Mucosa of gallbladder (tissue), 1 donor: ENCODE data around the gene PLA2G4E. TPM values are rescaled to one million over a fixed set of nuclear protein-coding genes. Genes with fewer than 3 reads are reported as not detected.
A peak's percentile ranks its signal among the peaks of the same experiment; 100 is the strongest.

Experiments
- DNase-seq: peaks from one replicate; pipeline ENCODE4 v3.0.0-alpha.2; 2020; ENCODE audit warnings: low spot score
- total RNA-seq: library from RNA; stranded (reverse); gene quantifications from one replicate; pipeline ENCODE4 v1.2.1, GENCODE V29; 2021
- donor health status: DM: no; HTN: no; CAD: no.

Gene PLA2G4E
- total RNA-seq, 1 donor from 2014 or later = 0.09 TPM

DNA sequence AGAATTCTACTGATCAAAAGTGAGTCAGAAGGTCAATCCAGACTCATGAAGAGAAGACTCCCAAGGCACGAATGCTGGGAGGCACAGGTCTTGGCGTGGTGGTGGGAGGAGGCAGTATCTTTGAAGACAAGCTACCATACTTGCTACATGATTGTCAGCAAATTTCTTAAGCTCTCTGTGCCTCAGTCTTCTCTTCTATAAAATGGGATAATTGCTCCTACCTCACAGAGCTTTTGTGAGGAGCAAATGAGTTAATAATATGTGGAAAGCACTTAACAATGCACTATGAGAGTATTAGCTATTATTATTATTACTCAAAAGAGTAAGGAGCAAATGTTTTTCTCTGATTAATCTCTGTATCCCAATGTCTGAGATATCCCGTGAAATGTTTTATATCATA is 84.7 kb downstream of the PLA2G4E start:
- DNase-seq = no peak

DNA sequence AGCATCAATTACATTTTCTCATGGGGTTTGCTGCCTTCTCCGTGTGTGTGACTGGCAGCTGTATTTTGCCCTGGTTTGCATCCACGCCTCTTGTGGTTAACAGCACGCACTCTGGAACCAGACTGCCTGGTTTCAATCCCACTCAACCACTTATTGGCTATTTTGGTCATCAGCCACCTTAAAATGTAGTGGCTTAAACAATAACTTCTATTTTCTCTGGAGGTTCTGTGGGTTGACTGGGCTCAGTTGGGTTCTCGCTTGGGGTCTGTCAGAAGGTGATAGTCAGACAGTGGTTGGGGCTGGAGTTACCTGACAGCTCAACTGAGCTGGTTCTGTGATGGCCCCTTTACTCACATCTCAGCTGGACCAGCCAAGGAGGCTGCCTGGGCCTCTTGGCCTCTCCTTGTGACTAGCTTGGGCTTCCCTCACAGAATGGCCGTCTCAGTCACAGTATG is 85.2 kb downstream of the PLA2G4E start:
- DNase-seq = no peak

DNA sequence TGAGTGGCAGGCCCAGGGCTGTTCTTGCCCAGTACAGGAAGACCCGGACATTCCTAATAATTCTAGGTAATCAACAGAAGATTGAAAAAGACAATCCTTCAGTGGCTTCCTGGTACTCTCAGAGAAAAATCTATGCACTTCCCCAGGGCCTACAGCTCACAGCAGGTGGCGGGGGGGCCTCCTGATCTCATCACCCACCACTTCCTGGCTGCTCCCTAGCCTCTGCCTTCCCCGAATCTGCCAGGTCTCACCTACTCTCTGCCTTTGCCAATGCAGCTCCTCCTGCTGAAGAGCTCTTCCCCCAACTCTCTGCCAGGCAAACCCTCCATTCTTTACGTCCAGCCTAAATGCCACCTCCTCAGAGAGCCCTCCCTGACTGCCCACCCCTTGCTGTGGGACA is 86.0 kb downstream of the PLA2G4E start:
- peak; percentile 60 for DNase-seq

DNA sequence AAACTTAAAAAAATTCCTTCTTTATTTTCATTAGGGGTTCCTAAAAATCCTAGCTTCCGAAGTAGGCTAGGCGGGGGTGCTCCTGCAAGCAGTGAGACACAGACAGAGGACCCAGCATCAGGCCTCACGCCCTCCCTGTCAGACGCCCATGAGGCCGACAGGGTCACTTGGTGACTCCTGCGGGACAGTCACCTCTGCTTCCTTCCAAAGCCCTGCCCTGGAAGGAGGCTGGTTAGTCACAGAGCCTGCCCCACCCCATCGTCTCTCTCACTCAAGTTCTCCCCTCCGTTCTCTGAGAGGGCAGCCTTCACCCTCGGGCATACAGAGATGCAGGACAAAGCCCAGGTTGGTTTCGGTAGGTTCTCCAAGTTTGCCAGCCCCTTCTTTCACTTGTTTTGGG is 87.1 kb downstream of the PLA2G4E start:
- no peak for DNase-seq

DNA sequence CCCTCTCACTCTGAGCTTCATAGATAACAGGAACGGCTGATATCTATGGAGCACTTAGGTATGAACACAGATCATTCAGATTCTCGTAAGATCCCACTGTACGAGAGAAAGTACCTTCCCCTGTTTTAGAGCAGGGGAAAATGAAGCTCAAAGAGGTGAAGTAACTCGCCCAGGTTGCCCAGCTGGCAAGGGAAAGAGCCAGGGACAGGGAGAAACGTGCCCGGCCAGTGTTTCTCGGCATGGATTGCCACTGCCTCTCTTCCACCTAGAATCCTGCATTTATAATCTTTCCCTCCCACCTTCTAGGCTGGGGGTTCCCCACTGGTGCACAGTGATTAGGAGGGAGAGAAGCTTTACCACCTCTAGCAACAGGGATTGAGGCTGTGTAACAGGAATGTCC is 87.5 kb downstream of the PLA2G4E start:
- no peak for DNase-seq

DNA sequence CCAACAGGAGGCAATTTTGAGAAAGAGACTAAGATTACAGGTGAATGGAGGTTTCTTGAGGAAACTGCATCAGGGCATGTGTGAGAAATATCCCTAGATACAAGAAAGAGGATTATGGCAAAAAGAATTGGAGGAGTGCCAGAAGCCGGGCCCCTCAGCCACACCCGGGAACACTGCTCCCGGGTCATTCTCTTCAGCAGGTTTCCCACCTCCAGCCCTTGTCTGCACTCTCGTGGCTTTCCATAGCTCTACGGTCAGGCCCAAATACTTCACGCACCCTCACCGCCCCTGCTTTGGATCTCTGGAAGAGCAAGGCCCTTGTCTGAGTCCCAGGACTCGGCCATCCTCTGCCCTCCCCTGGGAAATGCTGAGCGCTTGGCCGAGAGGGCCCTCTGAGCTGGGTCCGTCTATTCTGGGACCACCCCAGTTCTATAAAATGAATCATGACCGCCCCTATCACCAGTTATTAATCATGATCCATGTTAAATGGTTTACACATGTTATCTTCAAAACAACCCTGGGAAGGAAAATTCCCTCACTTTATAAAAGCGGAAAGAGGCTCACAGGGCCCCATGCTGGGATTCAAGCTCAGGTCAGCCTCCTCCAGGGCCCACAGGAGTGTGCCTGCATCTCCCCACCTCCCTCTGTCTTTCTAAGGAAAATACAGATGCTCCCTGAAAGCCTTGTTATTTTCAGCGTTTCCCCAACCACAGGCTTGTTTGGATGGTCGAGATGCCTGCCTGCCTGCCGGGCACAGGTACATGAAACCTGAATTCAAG is 88.1 kb downstream of the PLA2G4E start:
- DNase-seq = no peak

DNA sequence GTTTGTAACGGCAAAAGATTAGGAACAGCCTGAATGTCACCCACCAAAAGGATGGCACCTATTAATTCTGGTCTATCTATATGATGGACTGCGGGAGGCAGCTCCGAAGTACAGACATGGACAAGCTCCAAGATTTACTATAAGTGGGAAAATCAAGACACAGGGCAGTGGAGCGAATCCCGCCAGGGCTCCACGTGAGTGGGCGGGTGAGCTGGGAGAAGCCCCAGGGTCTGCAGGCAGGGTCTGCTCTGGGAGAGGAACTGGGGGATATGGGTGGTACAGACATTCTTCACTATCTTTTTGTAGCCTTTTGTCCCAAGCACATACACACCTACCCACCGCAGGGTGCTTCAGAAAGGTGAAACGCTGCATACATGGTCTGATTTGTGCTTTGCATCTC is 88.7 kb downstream of the PLA2G4E start:
- no peak for DNase-seq

Other genes with a start within 250 kb of the PLA2G4E start
- 27.0 TPM for gene MAPKBP1, start 246.6 kb downstream of the PLA2G4E start, total RNA-seq
- 21.0 TPM for gene JMJD7, start 192.9 kb downstream of the PLA2G4E start, total RNA-seq
- 20.7 TPM for gene PLA2G4B, start 182.2 kb downstream of the PLA2G4E start, total RNA-seq
- gene SPTBN5, start 127.0 kb downstream of the PLA2G4E start, total RNA-seq = 7.1 TPM
- 39.7 TPM for gene EHD4, start 48.5 kb downstream of the PLA2G4E start, total RNA-seq
- gene PLA2G4D, start 73.5 kb upstream of the PLA2G4E start, total RNA-seq = not detected
- 3.2 TPM for gene PLA2G4F, start 135.6 kb upstream of the PLA2G4E start, total RNA-seq
- 75.1 TPM for gene VPS39, start 187.3 kb upstream of the PLA2G4E start, total RNA-seq